PC-9 (cell line): ENCODE data around the gene KIAA1217.

Source experiments
- EZH2 ChIP-seq: fragments of 200-600 bp; sonication (generic); IDR thresholded peaks from 2 replicates; pipeline ENCODE4 v1.8.0; 2017; ENCODE audit warnings: antibody characterized with exemption, low read depth
- TF ChIP-seq, protein P1 (sequence below): fragments of 200-600 bp; sonication (generic); conservative IDR thresholded peaks from 2 replicates; pipeline ENCODE4 v1.6.1; 2017; ENCODE audit warnings: mixed run types, antibody characterized with exemption, mild to moderate bottlenecking, moderate library complexity

DNA sequence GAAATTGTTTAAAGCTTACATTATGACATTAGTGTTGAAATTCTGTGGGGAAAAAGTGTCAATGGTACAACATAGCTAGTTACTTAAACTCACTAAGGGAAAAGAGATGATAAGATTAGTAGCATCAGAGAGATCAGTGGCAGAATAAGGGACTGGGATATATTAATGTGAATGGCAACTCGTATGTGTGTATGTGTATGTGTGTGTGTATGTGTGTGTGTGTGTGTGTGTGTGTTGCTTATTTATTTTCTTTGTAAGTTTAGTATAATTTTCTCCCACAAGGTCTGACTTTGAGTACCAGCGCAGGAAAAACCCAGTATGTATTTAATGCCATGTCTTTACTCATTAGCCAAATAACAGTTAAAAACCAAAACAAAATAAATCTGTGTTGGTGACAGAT is 258.7 kb downstream of the KIAA1217 start:
- TF ChIP-seq, protein P1, sequence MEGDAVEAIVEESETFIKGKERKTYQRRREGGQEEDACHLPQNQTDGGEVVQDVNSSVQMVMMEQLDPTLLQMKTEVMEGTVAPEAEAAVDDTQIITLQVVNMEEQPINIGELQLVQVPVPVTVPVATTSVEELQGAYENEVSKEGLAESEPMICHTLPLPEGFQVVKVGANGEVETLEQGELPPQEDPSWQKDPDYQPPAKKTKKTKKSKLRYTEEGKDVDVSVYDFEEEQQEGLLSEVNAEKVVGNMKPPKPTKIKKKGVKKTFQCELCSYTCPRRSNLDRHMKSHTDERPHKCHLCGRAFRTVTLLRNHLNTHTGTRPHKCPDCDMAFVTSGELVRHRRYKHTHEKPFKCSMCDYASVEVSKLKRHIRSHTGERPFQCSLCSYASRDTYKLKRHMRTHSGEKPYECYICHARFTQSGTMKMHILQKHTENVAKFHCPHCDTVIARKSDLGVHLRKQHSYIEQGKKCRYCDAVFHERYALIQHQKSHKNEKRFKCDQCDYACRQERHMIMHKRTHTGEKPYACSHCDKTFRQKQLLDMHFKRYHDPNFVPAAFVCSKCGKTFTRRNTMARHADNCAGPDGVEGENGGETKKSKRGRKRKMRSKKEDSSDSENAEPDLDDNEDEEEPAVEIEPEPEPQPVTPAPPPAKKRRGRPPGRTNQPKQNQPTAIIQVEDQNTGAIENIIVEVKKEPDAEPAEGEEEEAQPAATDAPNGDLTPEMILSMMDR, result no peak
- TF ChIP-seq EZH2, result no peak
